ENCODE data around the gene RUNDC3A. TPM values are rescaled to one million over a fixed set of nuclear protein-coding genes. Genes with fewer than 3 reads are reported as not detected.

The RUNDC3A gene
- polyA plus RNA-seq (ENCODE audit: insufficient read length in 10 of 10) = 10 to 100 TPM in 1 of 10 donors, 1 to 10 TPM in 9; 1.2 to 11.0 (median 2.0) TPM
- long read RNA-seq, donor 1 = 0 reads
- long read RNA-seq, donor 2 = 0 reads
- long read RNA-seq, donor 3 = 0 reads
- long read RNA-seq, donor 4 = 0 reads
- long read RNA-seq, donor 5 = 0 reads
- long read RNA-seq, donor 6, partial matches to known transcripts = 0 of 2 reads
- long read RNA-seq, donor 6, other reads (novel, unspliced or antisense) = 0 of 2 reads
- long read RNA-seq, donor 7 = 0 reads
- long read RNA-seq, donor 8 = 0 reads
- long read RNA-seq, donor 9 = 0 reads

DNA sequence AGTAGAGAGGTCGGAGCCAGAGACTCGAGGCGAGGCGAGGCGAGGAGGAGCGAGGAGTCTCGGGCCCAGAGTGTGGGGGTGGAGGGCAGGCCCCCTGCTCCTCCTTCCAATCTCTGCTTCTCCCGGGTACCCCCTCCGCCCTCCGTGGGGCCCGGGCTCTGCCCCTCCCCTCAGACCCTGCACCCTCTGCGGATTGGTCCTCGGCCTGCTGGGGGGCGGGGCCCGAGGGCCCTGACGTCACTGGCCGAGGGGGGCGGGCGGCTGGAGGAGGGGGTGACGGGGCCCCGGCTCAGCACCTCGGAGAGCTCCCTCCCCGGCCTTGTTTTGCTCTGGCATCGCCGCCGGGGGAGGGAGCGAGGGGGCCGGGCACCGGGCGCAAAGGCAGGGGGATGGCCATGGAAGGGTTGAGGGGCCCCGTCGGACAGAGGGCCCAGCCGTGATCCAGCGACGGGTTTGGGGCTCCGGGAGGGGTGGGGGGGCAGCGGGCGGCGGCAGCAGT, at the start of gene RUNDC3A:
Gene RUNDC3A, plus strand, starts transcription at position 282 of the 499 bp plus-strand sequence. CDS start 232 bp downstream, outside the sequence.
- peak; percentile 79 to 96 (median 92) for DNase-seq

DNA sequence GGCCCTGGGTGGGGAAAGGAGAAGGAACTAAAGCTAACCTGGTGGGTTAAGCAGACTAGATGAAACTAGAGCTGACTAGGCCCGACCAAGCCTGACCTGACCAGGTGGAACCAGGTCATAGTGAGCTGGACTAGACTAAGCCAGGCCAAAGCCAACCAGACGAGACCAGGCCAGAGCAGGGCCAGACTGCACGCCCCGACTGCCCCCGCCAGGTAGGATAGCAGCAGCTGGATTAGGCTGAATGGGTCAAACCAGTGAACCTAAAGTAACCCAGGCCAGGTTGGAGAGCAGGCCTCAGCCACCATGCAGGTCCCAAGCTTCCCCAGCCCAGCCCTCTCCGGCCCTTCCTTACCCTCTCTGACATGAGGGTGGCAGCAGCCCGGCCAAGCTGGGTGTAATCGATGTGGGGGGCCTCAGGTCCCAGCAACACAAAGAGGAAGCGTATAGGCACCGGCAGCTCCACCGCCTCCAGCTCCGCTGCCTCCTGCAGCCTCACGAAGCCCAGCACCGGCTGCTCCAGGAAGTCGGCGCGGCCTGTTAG, 49.5 kb upstream of the RUNDC3A start:
- DNase-seq = no peak

DNA sequence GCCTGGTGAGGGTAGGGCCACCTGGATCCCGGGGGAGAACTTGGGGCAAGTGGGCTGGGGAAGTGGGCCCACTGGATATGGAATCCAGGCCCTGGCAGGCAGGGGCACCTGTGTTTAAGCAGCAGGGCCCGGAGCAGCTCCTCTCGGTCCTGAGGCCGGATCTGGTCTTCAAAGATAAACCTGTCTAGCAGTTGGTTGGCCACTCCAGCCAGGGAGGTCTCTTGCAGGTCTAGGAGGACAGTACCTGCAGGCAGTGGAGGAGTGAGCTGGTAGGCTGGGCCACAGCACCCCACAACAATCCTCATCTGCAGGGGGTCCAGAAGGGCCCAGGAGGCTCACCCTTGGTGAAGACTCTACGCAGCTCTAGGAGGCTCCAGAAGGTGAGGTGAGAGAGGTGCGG, 48.1 kb upstream of the RUNDC3A start:
- no peak for DNase-seq

DNA sequence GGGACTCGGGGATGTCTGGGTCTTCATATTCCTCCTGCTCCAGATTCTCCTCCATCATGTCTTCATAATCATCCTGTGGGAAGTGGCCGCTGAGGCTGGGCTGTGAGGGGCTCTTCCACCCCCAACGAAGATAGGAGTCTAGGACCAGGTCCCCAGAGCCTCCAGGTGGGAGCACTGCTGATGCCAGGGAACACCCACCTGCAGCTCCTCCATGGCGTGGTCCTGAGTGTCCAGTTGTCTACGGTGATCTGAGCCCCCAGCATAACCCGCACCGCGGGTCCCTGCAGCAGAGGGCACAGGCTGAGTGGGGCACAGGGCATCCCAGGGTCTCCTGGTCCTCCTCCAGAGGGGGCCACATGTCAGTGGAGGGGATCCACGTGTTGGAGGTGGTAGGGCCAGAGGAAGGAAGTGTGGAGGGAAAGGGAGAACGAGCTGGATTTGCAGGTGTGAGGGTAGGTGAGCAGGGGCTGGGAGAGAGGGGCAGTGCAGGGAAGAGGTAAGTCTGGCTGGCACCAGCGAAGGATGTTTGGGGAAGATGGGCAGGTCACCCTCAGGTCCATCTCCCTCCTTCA, 45.7 kb upstream of the RUNDC3A start:
- no peak for DNase-seq

DNA sequence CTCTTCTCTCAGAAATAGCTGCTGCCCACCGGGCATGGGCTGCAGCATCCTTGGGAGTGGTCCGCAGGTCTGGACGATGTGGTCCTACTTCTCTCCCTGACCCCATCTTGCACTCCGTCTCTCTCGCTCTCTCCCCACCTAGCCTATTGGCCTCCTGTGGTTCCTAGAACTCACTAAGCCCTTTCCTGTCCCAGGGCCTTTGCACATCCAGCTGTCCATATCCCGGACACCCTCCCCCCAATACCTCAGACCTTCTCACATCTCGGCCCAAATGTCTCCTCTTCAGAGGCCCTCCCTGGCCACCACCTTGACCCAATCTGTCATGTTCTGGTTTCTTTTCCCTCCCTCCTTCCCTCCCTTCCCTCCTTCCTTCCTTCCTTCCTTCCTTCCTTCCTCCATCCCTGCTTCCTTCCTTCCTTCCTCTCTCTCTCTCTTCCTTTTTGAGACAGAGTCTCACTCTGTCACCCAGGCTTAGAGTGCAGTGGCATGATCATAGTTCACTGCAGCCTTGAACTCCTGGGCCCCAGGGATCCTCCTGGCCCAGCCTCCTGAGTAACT, 45.0 kb upstream of the RUNDC3A start:
- DNase-seq = no peak

DNA sequence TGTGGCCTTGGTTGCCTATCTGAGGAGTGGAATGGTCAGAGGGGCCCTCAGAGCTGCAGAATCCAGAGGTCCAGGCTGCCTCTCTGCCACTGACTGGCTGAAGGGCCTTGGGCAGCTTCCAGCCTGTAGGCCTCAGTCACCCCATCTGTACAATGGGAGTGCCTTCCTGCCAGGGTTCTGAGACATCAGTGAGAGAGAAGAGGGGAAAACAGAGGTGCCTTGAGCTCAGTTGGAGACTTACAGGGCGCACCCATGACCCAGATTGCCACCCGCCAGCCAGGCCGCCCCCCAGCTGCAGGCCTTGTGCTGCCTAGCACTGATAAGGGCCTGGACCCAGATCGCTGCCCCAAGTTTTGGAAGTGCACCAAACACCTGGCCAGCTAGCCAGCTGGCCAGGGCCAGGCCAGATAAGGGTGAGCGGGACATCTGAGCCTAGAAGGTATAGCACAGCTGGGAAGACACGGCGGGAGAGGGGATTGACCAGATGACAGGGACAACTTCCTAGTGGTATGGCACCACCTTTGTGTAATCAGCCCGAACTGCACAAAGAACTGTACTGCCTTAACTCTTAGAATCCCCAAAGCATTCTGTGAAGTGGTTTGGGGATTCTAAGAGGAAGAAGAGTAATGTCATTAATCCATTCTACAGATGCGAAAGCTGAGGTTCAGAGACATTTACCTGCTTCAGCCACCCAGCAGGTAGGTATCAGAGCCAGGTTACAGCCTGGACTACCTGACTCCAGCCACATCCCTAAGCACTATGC, 41.8 kb upstream of the RUNDC3A start:
- peak in 1 of 3 donors; percentile 39 for DNase-seq

DNA sequence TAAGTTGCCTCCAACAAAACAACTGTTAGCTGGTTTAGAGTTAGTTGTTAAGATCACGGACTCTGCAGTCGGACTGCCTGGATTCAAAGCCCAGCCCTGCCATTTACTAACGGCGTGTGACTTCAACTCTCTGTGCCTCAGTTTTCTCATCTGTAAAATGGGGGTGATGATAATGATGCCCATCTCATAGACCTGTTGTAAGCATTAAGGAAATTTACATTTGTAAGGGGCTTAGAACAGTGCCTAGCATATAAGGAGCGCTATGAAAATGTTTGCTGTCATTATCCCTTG, 41.3 kb upstream of the RUNDC3A start:
- no peak for DNase-seq

DNA sequence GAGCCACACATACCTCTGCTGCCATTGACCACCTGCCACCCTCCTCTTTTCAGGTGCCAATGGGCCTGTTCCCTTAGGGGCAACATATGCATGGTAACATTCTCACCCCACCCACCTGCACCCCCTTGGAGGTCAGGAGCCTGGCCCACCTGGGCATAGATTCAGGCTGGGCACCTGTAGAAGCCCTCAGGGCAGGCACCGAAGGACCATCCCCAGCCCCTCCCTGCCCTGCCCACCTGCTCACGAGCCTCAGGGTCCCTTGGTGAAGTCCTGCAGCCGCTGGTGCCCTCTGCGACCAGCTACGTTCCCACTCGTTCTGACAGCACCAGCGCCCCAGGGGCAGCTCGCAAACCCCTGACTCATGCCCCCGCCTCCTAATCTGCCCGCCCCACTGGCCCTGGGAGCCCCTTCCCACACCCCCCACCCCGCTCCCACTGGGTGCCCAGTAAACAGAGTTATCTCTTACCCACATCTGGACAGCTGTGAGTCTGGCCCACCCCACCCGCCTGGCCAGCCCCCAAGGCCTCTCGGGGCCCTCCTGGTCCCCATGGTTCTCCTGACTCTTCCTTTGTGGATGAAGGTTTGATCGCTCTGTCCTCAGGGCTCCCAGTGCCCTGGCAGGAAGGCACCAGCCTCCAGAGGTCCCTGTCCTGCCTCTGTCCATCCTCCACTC, 40.4 kb upstream of the RUNDC3A start, which contains the start of gene SLC4A1:
Gene SLC4A1, minus strand, starts transcription at position 318 of the 673 bp plus-strand sequence. CDS start 5,269 bp downstream, outside the sequence.
- no peak for DNase-seq

DNA sequence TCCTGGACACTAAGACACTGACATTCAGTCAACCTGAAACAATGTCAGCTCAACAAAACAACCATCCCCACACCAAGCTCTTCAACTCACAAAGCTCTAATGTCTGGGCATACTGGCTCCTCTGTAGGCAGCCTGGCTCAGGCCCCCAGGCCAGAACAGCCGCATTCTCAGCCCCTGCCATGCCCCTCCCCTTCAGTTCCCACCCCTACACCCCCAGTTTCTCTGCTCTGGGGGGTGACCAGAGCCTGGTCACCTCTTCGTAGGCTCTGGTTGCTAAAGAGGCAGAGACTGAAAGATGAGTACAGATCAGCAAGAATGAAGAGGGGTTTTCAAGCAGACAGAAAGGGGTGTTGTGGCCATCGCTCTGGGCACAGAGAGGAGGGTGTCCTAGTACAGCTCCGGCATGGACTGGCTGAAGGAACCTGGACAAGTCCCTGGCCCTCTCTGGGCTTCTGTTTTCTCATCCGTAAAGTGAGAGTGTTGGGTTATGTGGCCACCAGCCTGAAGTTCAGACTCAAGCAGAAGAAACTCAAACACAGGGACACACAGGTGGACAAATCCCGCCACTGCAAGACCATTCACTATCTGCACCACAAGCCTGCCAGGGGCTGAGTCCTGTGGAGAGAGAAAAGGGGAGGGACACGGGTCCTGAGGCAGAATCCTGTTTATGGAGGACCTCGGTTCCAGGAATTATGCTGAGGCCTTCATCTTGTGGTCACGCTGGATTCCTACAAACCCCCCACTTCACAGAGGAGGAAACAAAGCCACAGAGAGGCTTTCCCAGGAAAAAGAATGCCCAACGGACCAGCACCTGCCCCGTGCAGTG, 39.5 kb upstream of the RUNDC3A start:
- no peak for DNase-seq

DNA sequence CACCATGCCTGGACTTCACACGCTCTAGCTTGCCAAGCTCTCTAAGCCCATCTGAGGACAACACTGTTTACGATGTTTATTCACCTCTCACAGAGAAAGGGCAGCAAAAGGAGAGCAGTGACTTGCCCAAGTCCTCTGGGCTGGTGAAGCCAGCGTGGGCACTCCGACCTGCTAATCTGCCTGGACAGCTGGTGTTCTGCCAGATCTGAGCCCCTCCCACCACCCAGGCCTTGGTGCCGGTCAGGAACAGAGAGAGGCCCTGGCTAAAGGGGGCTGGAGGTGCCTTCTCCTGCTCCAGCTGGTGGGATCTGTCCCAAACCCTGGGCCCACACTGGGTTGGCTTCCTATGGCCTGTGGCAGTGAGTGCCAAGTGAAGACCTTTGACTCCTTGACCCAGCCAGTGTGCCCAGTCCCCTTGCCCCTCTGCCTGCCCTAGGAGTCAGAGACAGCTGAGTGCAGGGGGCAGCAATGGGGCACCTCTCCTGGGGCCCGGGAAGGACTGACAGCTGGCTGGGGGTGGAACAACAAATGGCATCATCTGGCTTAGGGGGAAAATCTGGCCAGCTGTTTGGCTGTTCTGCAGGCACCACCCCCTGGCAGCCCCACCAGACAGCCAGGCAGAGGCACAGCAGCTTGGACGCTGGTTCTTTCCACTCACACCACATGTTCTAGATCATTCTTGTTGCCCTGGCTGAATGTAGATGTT, 38.7 kb upstream of the RUNDC3A start:
- DNase-seq = peak; percentile 48 to 69 (median 52)

DNA sequence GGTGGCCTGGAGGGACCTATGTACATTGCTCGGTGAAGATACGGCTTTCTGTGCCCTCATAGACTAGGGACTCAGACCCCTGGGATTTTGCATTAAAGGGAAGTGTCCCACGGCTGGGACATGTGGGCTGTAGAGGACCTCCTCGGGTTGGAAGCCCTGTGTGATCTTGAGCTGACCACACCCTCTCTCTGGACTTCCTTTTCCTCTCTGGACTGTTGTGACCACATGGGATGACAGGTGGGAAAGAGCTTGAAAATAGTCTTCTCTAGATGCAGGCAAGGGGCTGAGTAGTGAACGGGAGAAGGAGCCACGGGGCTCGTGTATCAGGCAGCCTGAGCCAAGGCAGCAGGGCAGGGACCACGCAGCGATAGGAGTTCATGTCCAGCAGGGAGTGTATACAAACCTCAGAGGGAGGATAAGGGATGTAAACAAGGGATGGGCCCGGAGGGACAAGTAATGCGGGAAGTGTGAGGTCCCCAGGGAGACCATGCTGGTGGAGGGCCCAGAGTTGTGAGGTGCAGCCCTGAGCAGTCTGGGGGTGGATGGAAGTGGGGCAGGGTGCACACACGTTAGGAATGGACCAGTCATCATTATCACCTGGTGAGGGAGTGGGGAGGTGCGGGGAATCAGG, 36.0 kb upstream of the RUNDC3A start:
- no peak for DNase-seq

DNA sequence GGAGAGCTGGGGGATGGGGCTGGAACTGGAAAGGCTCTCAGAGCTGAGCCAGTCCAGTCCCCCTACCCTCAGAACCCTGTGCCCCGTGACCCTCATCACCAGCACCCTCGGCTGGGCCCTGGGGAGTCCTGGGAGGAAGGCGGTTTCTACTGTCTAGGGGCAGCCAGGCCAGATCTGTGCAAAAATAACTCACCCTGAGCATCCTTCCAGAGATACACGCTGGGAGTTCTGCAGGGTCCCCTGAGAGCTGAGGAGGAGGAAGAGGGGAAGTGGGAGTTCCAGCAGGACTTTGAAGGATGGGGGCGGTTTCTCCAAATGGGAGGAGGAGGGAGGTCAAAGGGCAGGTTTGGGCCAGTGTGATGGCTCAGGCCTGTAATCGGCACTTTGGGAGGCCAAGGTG, 35.4 kb upstream of the RUNDC3A start:
- DNase-seq = no peak

DNA sequence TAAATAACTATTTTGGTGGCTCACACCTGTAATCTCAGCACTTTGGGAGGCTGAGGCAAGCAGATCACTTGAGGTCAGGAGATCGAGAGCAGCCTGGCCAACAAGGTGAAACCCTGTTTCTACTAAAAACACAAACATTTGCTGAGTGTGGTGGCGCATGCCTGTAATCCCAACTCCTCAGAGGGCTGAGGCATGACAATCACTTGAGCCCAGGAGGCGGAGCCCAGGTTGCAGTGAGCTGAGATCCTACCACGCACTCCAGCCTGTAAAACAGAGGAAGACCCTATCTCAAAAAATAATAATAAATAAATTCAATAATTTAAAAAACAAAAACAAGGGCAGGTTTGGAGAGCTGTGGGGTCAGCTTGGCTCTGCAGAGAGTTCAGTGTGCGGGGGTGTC, 34.8 kb upstream of the RUNDC3A start:
- no peak for DNase-seq

DNA sequence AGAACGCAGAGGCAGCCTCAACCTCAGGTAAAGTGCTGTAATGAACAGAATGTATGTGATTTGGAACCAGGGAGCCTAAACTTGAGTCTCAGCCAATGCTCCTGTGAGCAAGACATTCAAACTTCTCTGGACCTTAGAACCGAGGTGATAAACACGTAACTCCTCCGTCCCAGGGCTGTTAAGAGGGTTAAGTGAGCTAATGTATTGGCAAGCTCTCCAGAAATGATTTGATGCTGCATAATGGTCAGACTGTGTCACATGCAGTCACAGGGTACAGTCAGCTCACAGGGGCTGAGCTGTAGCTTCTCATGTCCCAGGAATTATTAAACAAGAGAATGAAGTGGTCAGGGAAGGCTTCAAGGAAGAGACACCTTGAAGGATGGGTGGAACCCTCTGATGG, 30.4 kb upstream of the RUNDC3A start:
- no peak for DNase-seq

DNA sequence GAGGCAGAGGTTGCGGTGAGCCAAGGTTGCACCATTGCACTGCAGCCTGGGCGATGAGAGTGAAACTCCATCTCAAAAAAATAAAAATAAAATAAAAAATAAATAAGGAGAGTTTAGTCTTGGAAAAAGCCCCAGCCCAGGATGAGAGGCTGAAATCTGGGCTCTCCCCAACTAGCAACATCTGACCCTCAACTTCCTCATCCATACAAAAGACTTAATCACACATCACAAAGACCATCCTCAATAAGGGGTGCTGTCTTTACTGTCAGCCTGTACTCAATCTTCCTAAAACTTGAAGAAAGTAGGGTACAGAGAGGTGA, 29.1 kb upstream of the RUNDC3A start:
- DNase-seq = no peak

DNA sequence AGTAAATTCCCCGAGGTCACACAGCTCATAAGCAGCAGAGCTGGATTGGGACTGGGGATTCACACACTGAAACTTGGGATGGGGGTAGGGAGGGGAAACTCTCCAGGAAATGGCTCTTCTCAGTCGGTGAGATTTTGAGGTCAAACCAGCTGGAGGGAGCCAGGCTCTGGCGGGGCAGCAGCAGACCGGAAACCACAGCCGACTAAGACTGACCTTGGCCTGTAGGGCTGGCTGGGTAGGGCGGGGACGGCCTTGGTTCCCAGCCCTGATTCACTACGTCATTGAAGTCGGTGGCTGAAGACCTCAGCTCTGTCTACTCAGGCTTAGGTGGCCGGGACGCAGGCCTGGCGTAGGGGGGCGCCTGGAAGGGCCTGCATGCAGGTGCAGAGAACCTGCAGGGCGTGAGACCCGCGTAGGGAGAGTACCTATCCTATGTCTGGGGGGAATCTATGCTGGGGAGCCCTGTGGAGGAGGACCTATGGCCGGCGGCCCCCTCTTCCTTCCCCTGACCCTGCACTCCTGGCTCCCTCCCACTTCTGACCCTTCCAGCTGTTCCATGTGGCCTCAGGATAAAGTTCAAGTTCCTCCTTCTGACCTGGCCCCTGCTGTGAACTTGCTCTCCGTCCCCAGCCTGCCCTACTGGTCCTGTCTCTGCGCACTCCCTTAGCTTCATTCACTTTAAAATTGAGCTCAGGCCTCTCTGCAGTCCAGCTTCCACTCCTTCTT, 28.6 kb upstream of the RUNDC3A start:
- DNase-seq = peak; percentile 27 to 68 (median 38)

DNA sequence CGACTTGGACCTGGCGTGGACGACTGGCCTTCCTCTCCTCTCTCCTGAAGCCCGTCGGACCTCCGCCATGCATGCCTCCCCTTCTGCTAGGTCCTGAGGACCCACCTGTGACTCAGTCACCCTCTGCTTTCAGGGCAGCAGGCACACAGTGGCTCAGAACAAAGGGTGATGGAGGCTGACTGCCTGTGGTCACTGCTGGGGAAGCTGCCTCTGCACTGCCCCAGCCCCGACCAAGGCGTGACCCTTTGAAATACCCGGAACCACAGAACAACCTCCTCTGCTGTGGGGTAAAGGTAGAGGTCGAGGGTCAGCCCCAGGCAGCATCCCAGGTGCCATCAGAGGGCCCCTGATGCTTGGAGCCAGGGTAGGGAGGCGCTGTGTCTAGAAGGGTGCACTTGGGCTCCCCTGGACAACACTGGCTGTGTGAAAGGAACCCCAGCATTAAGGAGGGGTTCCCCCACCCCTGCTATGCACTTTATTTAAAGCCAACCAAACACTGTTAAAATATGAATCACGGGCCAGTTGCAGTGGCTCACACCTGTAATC, 27.9 kb upstream of the RUNDC3A start:
- DNase-seq = no peak

DNA sequence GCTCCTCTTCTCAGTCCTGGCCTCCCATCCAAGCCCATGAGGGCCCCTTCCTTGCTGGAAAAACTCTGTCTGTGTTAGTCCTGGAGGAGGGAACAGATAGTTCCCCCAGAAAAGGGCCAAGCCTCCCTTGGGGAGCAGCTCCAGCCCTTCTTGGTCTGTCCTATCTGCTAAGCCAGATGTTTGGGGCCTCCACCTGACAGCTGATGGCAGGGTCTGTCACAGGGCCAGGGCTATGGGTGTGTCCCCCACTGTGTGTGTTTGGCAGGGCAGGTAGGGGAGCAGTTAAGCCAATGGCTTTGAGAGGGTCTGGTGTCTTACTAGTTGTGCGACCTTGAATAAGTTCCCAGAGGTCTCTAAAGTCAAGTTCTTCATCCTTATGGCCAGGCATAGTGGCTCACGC, 26.8 kb upstream of the RUNDC3A start:
- DNase-seq = no peak

DNA sequence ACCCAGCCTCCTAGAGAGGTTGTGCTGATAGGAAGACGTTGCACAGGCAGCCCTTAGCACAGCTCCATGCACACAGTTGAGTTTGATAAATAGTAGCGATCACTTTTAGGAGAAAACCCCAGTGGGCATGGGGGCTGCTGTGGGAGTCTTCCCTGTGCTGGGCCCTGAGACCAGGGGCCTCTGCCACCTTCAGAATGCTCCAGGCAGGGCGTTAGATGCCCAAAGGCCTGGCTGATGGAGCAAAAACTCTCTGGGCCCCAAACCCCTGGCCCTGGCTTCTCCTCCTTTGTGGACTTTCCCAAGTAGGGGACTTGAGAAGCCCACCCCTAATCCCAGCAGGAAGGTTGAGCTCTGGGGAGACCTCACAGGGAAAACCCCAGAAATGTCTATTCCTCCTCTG, 26.1 kb upstream of the RUNDC3A start:
- DNase-seq = no peak

Measured in muscle of back (tissue), 13 donors.